Measurements from ENCODE around the gene IFITM1. TPM values are rescaled to one million over a fixed set of nuclear protein-coding genes. Genes with fewer than 3 reads are reported as not detected.

The IFITM1 gene
- total and polyA plus RNA-seq, 9 of the 15 experiments (the other 6 are each of a cell fraction or from before 2014, with no cell fraction given): 691 to 5,579 (median 974) TPM

GRCh38 chr11:269146-269890, 44.5 kb upstream of the IFITM1 start (continued):
- TF ChIP-seq MGA (IDR thresholded peaks at IDR 0.05): peak; percentile 51
- TF ChIP-seq, protein P1, sequence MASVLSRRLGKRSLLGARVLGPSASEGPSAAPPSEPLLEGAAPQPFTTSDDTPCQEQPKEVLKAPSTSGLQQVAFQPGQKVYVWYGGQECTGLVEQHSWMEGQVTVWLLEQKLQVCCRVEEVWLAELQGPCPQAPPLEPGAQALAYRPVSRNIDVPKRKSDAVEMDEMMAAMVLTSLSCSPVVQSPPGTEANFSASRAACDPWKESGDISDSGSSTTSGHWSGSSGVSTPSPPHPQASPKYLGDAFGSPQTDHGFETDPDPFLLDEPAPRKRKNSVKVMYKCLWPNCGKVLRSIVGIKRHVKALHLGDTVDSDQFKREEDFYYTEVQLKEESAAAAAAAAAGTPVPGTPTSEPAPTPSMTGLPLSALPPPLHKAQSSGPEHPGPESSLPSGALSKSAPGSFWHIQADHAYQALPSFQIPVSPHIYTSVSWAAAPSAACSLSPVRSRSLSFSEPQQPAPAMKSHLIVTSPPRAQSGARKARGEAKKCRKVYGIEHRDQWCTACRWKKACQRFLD (CRISPR knock-in tag; IDR thresholded peaks at IDR 0.05): peak; percentile 31; the same call in 1 of the 2 replicates
- no peak; a peak in 1 of 6 replicates for TF ChIP-seq ZBTB11 (CRISPR knock-in tag; IDR thresholded peaks at IDR 0.05)
- peak; percentile 99 for TF ChIP-seq CEBPG (CRISPR knock-in tag; IDR thresholded peaks at IDR 0.05)
- TF ChIP-seq CEBPG (tag; conservative IDR thresholded peaks at IDR 0.05 in 1 of 2, IDR thresholded peaks at IDR 0.05 in 1 of 2): peak; percentile 99 to 100
- TF ChIP-seq NR1H2 (CRISPR knock-in tag; IDR thresholded peaks at IDR 0.05): no peak
- peak; percentile 92 for TF ChIP-seq ZNF384 (IDR thresholded peaks at IDR 0.05; ENCODE audit: low read depth, low read length)
- TF ChIP-seq ZNF444 (CRISPR knock-in tag; IDR thresholded peaks at IDR 0.05): no peak
- peak; percentile 72 for TF ChIP-seq CXXC5 (CRISPR knock-in tag; IDR thresholded peaks at IDR 0.05)

All from K562 (cell line).